WTC11 (cell line): ENCODE results near the gene CCND3. TPM values are rescaled to one million over a fixed set of nuclear protein-coding genes. Genes with fewer than 3 reads are reported as not detected.

ENCODE experiments used
- ATAC-seq: fragments of 200-7000 bp; cut with Tn5 transposase; 2 replicates; pipeline ENCODE4 v1.10.0; 2021; ENCODE audit warnings: mild to moderate bottlenecking, moderate library complexity
- CTCF ChIA-PET: fragments of 300-600 bp; sonication (Branson Sonifier 250); formaldehyde crosslinking; loops from one replicate; lab custom pipeline; 2021; ENCODE audit warnings: antibody characterized with exemption; lab: Charles Lee
- POLR2A ChIA-PET: fragments of 350-600 bp; sonication (Branson Sonifier 250); formaldehyde crosslinking; loops from one replicate; lab custom pipeline; 2021; ENCODE audit warnings: antibody characterized with exemption; lab: Charles Lee
- DNase-seq: peaks from one replicate; pipeline ENCODE4 v3.0.0; 2021; ENCODE audit warnings: low spot score
- H3K27ac Mint-ChIP-seq: 2 replicates; pipeline ENCODE4 v1.8.0; 2021; ENCODE audit warnings: mixed read lengths
- H3K27me3 Mint-ChIP-seq: 2 replicates; pipeline ENCODE4 v1.8.0; 2021; ENCODE audit warnings: low read depth, mild to moderate bottlenecking, moderate library complexity, mixed read lengths
- H3K36me3 Mint-ChIP-seq: 2 replicates; pipeline ENCODE4 v1.8.0; 2021; ENCODE audit warnings: mixed read lengths
- H3K4me1 Mint-ChIP-seq: 2 replicates; pipeline ENCODE4 v1.8.0; 2022; ENCODE audit warnings: mixed read lengths
- H3K4me3 Mint-ChIP-seq: 2 replicates; pipeline ENCODE4 v1.8.0; 2021; ENCODE audit warnings: mild to moderate bottlenecking, moderate library complexity, mixed read lengths
- H3K9me3 Mint-ChIP-seq: 2 replicates; pipeline ENCODE4 v1.8.0; 2021; ENCODE audit warnings: mixed read lengths
- ETV6 ChIP-seq: sonication (generic); formaldehyde crosslinking; IDR thresholded peaks from 2 replicates; pipeline ENCODE4 v1.8.1; 2022; ENCODE audit warnings: mild to moderate bottlenecking, missing genetic modification reagents
- GABPB1 ChIP-seq: sonication (generic); formaldehyde crosslinking; IDR thresholded peaks from 2 replicates; pipeline ENCODE4 v1.8.1; 2023; ENCODE audit warnings: mild to moderate bottlenecking, missing genetic modification reagents
- GRHL2 ChIP-seq: fragments of 250-450 bp; sonication (Bioruptor Pico); IDR thresholded peaks from 2 replicates; pipeline ENCODE4 v1.8.0; 2022; ENCODE audit warnings: mild to moderate bottlenecking, moderate library complexity; ENCODE audit not compliant: insufficient replicate concordance, severe bottlenecking
- IRF2 ChIP-seq: sonication (generic); formaldehyde crosslinking; IDR thresholded peaks from 2 replicates; pipeline ENCODE4 v1.8.0; 2022; ENCODE audit warnings: low read depth, missing genetic modification reagents, borderline replicate concordance
- JUN ChIP-seq: sonication (generic); formaldehyde crosslinking; IDR thresholded peaks from 2 replicates; pipeline ENCODE4 v1.8.0; 2023; ENCODE audit warnings: mild to moderate bottlenecking, missing genetic modification reagents
- KAT7 ChIP-seq: sonication (generic); formaldehyde crosslinking; IDR thresholded peaks from 2 replicates; pipeline ENCODE4 v1.8.1; 2023; ENCODE audit warnings: missing genetic modification reagents, mild to moderate bottlenecking, borderline replicate concordance
- MXD4 ChIP-seq: fragments of 250-450 bp; sonication (Bioruptor Pico); IDR thresholded peaks from 2 replicates; pipeline ENCODE4 v1.8.0; 2021; ENCODE audit warnings: mild to moderate bottlenecking, moderate library complexity, borderline replicate concordance
- NFE2L1 ChIP-seq: sonication (generic); formaldehyde crosslinking; IDR thresholded peaks from 2 replicates; pipeline ENCODE4 v1.8.1; 2023; ENCODE audit warnings: missing genetic modification reagents
- NR1H2 ChIP-seq: sonication (generic); formaldehyde crosslinking; IDR thresholded peaks from 2 replicates; pipeline ENCODE4 v1.9.0; 2021; ENCODE audit warnings: mild to moderate bottlenecking, moderate library complexity, missing genetic modification reagents
- ZBTB21 ChIP-seq: sonication (generic); formaldehyde crosslinking; IDR thresholded peaks from 2 replicates; pipeline ENCODE4 v1.8.1; 2023; ENCODE audit warnings: mild to moderate bottlenecking, missing genetic modification reagents, borderline replicate concordance
- ZNF121 ChIP-seq: sonication (generic); formaldehyde crosslinking; IDR thresholded peaks from 2 replicates; pipeline ENCODE4 v1.8.0; 2023; ENCODE audit warnings: missing genetic modification reagents
- ZNF416 ChIP-seq: fragments of 250-450 bp; sonication (Bioruptor Pico); IDR thresholded peaks from 2 replicates; pipeline ENCODE4 v1.9.0; 2021; ENCODE audit warnings: mild to moderate bottlenecking, inconsistent platforms
- total RNA-seq: library from RNA; stranded (reverse); gene quantifications from 3 replicates; pipeline ENCODE4 v1.2.3, GENCODE V29; 2021
- TF ChIP-seq, protein P1 (sequence below): sonication (generic); formaldehyde crosslinking; IDR thresholded peaks from 2 replicates; pipeline ENCODE4 v1.8.1; 2023; ENCODE audit warnings: mild to moderate bottlenecking, missing genetic modification reagents
- TF ChIP-seq, protein P2 (sequence below): sonication (generic); formaldehyde crosslinking; IDR thresholded peaks from 2 replicates; pipeline ENCODE4 v1.8.0; 2022; ENCODE audit warnings: missing genetic modification reagents
- TF ChIP-seq, protein P3 (sequence below): sonication (generic); formaldehyde crosslinking; IDR thresholded peaks from 2 replicates; pipeline ENCODE4 v1.8.1; 2023; ENCODE audit warnings: mild to moderate bottlenecking, missing genetic modification reagents, moderate library complexity
- TF ChIP-seq, protein P4 (sequence below): sonication (generic); formaldehyde crosslinking; IDR thresholded peaks from 2 replicates; pipeline ENCODE4 v1.8.1; 2023; ENCODE audit warnings: mild to moderate bottlenecking, moderate library complexity, missing genetic modification reagents
- TF ChIP-seq, protein P5 (sequence below): fragments of 250-450 bp; sonication (Bioruptor Pico); IDR thresholded peaks from 2 replicates; pipeline ENCODE4 v1.9.0; 2021; ENCODE audit warnings: mild to moderate bottlenecking, borderline replicate concordance

The CCND3 gene
- total RNA-seq, 1 experiment from 2014 or later: 33.6 TPM

DNA sequence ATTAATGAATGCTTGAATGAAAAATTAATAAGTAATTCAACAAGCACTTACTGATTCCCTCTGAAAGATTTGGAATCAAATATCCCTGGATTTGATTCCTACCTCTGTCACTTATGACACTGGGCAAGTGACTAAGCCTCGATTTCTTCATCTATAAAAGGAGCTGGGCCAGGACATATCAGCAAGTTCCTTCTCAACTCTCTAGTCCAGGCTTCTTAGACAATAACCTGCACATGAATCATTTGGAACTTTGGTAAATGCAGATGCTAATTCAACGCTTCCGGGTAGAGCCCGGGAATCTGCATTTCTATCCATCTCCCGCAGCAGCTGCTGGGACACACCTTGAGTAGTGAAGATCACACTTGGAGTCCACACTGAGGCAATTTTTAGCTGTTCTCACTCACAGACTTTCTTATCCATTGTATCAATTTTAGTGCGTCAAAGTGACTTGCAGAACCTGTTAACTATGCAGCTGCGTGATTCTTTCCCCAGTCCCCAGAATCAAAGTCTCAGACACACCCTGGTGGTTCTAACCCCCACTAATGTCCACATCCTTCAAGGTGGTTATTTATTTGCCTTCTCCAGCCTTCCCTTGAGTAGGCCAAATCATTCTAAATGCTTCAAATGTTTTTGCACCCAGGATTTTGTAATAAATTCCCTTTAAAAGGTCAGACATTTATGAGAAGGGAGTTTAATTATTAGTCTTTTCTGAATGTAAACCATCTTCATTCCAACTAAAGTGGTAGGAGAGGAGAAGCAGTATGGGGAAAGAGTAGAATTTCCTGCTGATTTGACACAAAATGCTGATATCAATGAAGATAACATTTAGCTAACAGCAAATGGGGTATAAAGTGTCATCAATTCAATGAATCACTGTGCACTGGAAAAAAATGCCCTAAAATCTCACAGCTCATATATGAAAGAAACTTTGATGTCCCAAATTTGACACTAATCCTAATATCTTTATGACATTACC, 26.0 kb upstream of the CCND3 start (continued):
- TF ChIP-seq, protein P1, sequence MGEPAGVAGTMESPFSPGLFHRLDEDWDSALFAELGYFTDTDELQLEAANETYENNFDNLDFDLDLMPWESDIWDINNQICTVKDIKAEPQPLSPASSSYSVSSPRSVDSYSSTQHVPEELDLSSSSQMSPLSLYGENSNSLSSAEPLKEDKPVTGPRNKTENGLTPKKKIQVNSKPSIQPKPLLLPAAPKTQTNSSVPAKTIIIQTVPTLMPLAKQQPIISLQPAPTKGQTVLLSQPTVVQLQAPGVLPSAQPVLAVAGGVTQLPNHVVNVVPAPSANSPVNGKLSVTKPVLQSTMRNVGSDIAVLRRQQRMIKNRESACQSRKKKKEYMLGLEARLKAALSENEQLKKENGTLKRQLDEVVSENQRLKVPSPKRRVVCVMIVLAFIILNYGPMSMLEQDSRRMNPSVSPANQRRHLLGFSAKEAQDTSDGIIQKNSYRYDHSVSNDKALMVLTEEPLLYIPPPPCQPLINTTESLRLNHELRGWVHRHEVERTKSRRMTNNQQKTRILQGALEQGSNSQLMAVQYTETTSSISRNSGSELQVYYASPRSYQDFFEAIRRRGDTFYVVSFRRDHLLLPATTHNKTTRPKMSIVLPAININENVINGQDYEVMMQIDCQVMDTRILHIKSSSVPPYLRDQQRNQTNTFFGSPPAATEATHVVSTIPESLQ: no peak

DNA sequence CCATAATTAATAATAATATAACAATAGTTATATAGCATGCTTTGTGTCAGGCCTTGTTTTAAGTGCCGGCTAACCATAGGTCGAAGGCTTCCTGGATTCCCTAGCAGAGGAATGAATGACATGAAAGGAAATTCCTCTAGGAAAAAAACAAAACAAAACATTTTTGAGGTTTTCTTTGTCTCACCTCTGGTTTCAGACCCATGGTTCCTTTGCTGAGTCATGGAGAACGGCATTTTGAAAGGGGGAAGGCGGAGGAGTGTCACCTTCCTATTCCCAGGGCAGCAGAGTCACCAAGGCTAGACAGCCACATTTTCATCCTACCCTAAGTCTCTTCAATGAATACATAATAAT, 25.3 kb upstream of the CCND3 start:
- Mint-ChIP-seq H3K27ac (peak overlapping the region; percentile 80), H3K4me3 (no peak overlapping the region), H3K4me1 (peaks cover 49% of the 10 kb centered on the region), H3K27me3 (no peaks in the 10 kb centered on the region), H3K36me3 (no peaks in the 10 kb centered on the region), H3K9me3 (peaks cover 4% of the 10 kb centered on the region; the same call in 1 of the 2 replicates)
- ChIA-PET POLR2A (no interaction called here), CTCF (interaction anchor here (0.5 to 2.5 kb wide), 6 partner anchors 26 to 1803 kb away, joined by 3 to 13 read pairs (median 4); partner anchors contain the start of genes BYSL, CCND3 and MED20)
- no peak for ATAC-seq
- peak; percentile 17 for DNase-seq
- no peak for TF ChIP-seq IRF2 (CRISPR knock-in tag)
- no peak for TF ChIP-seq KAT7 (CRISPR knock-in tag)
- TF ChIP-seq ZNF121 (CRISPR knock-in tag): no peak
- peak; percentile 60; the same call in 1 of the 2 replicates for TF ChIP-seq NFE2L1 (CRISPR knock-in tag)
- TF ChIP-seq, protein P2, sequence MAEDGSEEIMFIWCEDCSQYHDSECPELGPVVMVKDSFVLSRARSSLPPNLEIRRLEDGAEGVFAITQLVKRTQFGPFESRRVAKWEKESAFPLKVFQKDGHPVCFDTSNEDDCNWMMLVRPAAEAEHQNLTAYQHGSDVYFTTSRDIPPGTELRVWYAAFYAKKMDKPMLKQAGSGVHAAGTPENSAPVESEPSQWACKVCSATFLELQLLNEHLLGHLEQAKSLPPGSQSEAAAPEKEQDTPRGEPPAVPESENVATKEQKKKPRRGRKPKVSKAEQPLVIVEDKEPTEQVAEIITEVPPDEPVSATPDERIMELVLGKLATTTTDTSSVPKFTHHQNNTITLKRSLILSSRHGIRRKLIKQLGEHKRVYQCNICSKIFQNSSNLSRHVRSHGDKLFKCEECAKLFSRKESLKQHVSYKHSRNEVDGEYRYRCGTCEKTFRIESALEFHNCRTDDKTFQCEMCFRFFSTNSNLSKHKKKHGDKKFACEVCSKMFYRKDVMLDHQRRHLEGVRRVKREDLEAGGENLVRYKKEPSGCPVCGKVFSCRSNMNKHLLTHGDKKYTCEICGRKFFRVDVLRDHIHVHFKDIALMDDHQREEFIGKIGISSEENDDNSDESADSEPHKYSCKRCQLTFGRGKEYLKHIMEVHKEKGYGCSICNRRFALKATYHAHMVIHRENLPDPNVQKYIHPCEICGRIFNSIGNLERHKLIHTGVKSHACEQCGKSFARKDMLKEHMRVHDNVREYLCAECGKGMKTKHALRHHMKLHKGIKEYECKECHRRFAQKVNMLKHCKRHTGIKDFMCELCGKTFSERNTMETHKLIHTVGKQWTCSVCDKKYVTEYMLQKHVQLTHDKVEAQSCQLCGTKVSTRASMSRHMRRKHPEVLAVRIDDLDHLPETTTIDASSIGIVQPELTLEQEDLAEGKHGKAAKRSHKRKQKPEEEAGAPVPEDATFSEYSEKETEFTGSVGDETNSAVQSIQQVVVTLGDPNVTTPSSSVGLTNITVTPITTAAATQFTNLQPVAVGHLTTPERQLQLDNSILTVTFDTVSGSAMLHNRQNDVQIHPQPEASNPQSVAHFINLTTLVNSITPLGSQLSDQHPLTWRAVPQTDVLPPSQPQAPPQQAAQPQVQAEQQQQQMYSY (CRISPR knock-in tag): 0 out of 2 replicates have a peak, but pooled peaks have one; percentile 17

DNA sequence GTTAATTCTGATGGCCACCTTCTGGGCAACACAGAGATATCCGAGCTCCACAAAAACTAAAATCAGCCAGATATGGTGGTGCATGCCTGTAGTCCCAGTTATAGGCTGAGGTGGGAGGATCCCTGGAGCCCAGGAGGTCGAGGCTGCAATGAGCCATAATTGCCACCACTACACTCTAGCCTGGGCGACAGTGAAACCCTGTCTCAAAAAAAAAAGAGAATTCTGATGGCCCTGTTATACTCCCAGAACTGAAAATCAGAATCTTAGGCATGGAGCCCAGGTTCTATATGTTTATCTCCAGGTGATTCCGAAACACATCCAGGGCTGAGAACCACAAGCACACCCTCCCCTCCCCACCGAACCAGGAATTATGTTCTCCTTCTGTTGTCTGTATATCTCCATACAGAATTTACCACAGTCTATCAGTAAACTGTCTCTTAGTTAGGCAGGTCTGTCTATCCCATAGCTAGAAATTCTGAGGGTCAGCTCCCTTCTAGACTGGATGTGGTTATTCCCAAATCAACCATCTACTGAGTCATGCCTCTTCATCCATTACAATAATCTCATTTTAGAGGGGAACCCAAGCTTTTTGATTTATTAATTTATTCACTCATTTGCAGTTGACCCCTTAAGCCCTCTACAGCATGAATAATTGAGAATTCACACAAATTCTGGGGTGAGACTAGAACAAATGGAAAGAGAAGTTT, 24.8 kb upstream of the CCND3 start:
- ATAC-seq (peak; percentile 5; the same call in 1 of the 2 replicates), DNase-seq (no peak)
- Mint-ChIP-seq H3K9me3 (peaks cover 4% of the 10 kb centered on the region; the same call in 1 of the 2 replicates), H3K36me3 (no peaks in the 10 kb centered on the region), H3K4me3 (no peak overlapping the region), H3K27ac (peak overlapping the region; percentile 100), H3K27me3 (no peaks in the 10 kb centered on the region; the same call in 1 of the 2 replicates), H3K4me1 (peaks cover 54% of the 10 kb centered on the region)
- POLR2A ChIA-PET: interaction anchor here (1.0 to 2.1 kb wide), 6 partner anchors 25 to 176 kb away, joined by 3 to 9 read pairs (median 4); partner anchors contain the start of genes BYSL, C6orf132, CCND3 and MED20
- CTCF ChIA-PET: interaction anchor here (0.5 to 4.1 kb wide), 14 partner anchors 13 to 1802 kb away, joined by 3 to 38 read pairs (median 3); partner anchors contain the start of genes BYSL, CCND3, MED20 and PRICKLE4
- TF ChIP-seq, protein P3, sequence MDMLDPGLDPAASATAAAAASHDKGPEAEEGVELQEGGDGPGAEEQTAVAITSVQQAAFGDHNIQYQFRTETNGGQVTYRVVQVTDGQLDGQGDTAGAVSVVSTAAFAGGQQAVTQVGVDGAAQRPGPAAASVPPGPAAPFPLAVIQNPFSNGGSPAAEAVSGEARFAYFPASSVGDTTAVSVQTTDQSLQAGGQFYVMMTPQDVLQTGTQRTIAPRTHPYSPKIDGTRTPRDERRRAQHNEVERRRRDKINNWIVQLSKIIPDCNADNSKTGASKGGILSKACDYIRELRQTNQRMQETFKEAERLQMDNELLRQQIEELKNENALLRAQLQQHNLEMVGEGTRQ (CRISPR knock-in tag): no peak
- TF ChIP-seq ZNF416 (CRISPR knock-in tag) (no peak), GRHL2 (no peak), NR1H2 (CRISPR knock-in tag) (no peak), ZBTB21 (no peak), MXD4 (CRISPR knock-in tag) (no peak), NFE2L1 (CRISPR knock-in tag) (no peak), JUN (no peak), GABPB1 (CRISPR knock-in tag) (no peak), ETV6 (CRISPR knock-in tag) (no peak)
- TF ChIP-seq, protein P4, sequence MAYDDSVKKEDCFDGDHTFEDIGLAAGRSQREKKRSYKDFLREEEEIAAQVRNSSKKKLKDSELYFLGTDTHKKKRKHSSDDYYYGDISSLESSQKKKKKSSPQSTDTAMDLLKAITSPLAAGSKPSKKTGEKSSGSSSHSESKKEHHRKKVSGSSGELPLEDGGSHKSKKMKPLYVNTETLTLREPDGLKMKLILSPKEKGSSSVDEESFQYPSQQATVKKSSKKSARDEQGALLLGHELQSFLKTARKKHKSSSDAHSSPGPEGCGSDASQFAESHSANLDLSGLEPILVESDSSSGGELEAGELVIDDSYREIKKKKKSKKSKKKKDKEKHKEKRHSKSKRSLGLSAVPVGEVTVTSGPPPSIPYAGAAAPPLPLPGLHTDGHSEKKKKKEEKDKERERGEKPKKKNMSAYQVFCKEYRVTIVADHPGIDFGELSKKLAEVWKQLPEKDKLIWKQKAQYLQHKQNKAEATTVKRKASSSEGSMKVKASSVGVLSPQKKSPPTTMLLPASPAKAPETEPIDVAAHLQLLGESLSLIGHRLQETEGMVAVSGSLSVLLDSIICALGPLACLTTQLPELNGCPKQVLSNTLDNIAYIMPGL (CRISPR knock-in tag): no peak
- TF ChIP-seq, protein P5, sequence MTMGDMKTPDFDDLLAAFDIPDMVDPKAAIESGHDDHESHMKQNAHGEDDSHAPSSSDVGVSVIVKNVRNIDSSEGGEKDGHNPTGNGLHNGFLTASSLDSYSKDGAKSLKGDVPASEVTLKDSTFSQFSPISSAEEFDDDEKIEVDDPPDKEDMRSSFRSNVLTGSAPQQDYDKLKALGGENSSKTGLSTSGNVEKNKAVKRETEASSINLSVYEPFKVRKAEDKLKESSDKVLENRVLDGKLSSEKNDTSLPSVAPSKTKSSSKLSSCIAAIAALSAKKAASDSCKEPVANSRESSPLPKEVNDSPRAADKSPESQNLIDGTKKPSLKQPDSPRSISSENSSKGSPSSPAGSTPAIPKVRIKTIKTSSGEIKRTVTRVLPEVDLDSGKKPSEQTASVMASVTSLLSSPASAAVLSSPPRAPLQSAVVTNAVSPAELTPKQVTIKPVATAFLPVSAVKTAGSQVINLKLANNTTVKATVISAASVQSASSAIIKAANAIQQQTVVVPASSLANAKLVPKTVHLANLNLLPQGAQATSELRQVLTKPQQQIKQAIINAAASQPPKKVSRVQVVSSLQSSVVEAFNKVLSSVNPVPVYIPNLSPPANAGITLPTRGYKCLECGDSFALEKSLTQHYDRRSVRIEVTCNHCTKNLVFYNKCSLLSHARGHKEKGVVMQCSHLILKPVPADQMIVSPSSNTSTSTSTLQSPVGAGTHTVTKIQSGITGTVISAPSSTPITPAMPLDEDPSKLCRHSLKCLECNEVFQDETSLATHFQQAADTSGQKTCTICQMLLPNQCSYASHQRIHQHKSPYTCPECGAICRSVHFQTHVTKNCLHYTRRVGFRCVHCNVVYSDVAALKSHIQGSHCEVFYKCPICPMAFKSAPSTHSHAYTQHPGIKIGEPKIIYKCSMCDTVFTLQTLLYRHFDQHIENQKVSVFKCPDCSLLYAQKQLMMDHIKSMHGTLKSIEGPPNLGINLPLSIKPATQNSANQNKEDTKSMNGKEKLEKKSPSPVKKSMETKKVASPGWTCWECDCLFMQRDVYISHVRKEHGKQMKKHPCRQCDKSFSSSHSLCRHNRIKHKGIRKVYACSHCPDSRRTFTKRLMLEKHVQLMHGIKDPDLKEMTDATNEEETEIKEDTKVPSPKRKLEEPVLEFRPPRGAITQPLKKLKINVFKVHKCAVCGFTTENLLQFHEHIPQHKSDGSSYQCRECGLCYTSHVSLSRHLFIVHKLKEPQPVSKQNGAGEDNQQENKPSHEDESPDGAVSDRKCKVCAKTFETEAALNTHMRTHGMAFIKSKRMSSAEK (CRISPR knock-in tag): no peak
